SJSA1 (cell line): ENCODE results near the gene PDE4B. TPM values are rescaled to one million over a fixed set of nuclear protein-coding genes. Genes with fewer than 3 reads are reported as not detected.

Experiments
- DNase-seq, 2 experiments: peaks; one replicate each; pipeline ENCODE4 v3.0.0-alpha.2; 2015 to 2020; ENCODE audit warnings: low spot score in 2 of 2, low read depth in 1 of 2
- H3K27ac ChIP-seq: fragments of 250-450 bp; sonication (Bioruptor Pico); 2 replicates; pipeline ENCODE4 v1.5.1; 2020; ENCODE audit warnings: mild to moderate bottlenecking, moderate library complexity
- H3K27me3 ChIP-seq: fragments of 250-450 bp; sonication (Bioruptor Pico); replicated peaks from 2 replicates; pipeline ENCODE4 v1.5.1; 2020; ENCODE audit warnings: mild to moderate bottlenecking, moderate library complexity
- H3K36me3 ChIP-seq: fragments of 250-450 bp; sonication (Bioruptor Pico); 2 replicates; pipeline ENCODE4 v1.5.1; 2020; ENCODE audit warnings: mild to moderate bottlenecking
- H3K4me1 ChIP-seq: fragments of 250-450 bp; sonication (Bioruptor Pico); replicated peaks from 2 replicates; pipeline ENCODE4 v1.6.1; 2021; ENCODE audit warnings: mild to moderate bottlenecking
- H3K4me3 ChIP-seq: fragments of 250-450 bp; sonication (Bioruptor Pico); 2 replicates; pipeline ENCODE4 v1.5.1; 2020; ENCODE audit warnings: mild to moderate bottlenecking
- H3K9me3 ChIP-seq: fragments of 250-450 bp; sonication (Bioruptor Pico); replicated peaks from 2 replicates; pipeline ENCODE4 v1.5.1; 2020; ENCODE audit warnings: mild to moderate bottlenecking
- total RNA-seq: library from RNA; depleted of rRNA; stranded (reverse); fragments of >200 nt; shearing (Covaris generic); gene quantifications from 2 replicates; pipeline ENCODE4 v1.2.3, GENCODE V29; 2014

Gene PDE4B
- total RNA-seq, 1 experiment from 2014 or later, result 12.4 TPM

DNA sequence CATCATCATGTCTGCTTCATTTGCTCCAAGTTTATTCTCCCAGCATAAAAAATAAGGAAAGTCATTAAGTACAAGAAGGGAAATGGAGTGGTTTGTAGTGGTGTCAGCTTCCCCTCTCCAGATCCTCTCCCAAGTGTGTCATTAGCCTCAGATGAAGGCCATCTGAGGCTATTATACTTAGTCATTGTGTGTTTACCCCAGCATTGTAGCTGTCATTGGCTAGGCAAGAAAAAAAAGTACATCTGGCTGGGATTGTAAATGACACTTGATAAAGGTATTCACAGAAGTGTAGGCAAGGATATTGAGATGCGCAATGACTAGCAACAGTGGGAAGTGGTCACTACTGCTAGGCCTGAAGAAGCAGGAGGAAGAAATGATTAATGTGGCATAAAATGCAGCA, 424.3 kb downstream of the PDE4B start:
- Histone ChIP-seq H3K27ac (no peak overlapping the region), H3K9me3 (no peaks in the 10 kb centered on the region), H3K27me3 (no peaks in the 10 kb centered on the region), H3K4me1 (no peaks in the 10 kb centered on the region), H3K36me3 (no peaks in the 10 kb centered on the region), H3K4me3 (no peak overlapping the region)
- no peak for DNase-seq

DNA sequence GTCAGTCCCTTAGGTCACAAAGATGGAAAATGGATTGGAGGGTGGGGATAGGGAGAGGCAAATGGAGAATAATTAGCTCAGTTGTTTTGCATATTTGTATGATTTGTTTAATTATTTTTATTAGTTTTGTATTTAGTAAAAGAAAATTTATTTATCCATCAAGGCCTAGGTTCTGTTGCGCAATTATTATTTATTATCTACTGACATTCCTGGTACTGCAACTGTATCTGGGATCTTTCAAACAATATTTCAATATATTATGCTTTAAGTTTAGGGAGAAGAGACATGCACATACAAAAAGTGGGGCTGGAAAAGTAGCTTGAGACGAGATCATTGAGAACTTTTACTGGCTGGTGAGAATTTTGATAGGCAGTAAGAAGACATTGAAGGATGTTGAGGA, 424.9 kb downstream of the PDE4B start:
- Histone ChIP-seq H3K27me3 (no peaks in the 10 kb centered on the region), H3K36me3 (no peaks in the 10 kb centered on the region), H3K4me1 (no peaks in the 10 kb centered on the region), H3K9me3 (no peaks in the 10 kb centered on the region), H3K27ac (no peak overlapping the region), H3K4me3 (no peak overlapping the region)
- DNase-seq, result no peak

DNA sequence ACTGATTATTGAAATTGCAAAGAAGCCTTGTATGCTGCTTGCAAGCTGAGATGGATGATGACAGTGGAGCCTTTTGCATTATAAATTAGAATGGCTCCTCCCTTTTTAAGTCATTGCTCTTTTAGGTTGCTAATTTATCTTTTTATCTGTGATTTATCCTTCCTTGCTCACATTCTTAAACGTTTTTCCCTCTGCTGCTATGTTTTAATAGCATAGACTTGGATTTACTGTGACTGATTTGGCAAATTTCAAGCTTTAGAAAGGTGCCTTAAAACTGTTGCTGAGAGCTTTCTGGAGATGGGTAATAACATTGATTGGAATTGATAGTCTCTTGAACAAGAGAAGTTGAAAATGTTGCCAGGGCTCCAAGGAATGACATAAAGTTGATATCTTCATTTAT, 427.8 kb downstream of the PDE4B start:
- no peaks in the 10 kb centered on the region for H3K9me3 ChIP-seq
- no peaks in the 10 kb centered on the region for H3K4me1 ChIP-seq
- no peaks in the 10 kb centered on the region for H3K27me3 ChIP-seq
- H3K36me3 ChIP-seq, result no peaks in the 10 kb centered on the region
- H3K27ac ChIP-seq, result no peak overlapping the region
- no peak overlapping the region for H3K4me3 ChIP-seq
- no peak for DNase-seq

DNA sequence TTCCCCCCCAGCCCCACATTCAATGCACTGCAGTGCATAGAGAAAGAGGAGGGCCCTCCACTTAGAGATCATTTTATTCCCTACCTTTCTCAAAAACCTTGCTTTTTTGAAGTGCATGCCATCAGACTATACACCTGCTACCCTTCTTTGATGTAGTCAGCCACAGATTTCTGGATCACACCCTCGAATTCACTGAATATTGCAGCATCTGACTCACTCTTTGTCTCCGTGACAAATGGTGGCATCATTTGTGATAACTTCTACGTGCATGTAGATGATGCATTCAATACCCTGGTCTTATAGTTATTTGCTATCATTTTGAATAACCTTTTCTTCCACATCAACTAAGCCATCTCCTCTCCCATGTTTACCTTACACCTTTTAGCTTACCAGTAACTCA, 431.0 kb downstream of the PDE4B start:
- no peaks in the 10 kb centered on the region for H3K9me3 ChIP-seq
- no peak for DNase-seq
- no peak overlapping the region for H3K27ac ChIP-seq
- H3K4me3 ChIP-seq, result no peak overlapping the region
- H3K36me3 ChIP-seq, result no peaks in the 10 kb centered on the region
- H3K4me1 ChIP-seq, result no peaks in the 10 kb centered on the region
- H3K27me3 ChIP-seq, result no peaks in the 10 kb centered on the region

DNA sequence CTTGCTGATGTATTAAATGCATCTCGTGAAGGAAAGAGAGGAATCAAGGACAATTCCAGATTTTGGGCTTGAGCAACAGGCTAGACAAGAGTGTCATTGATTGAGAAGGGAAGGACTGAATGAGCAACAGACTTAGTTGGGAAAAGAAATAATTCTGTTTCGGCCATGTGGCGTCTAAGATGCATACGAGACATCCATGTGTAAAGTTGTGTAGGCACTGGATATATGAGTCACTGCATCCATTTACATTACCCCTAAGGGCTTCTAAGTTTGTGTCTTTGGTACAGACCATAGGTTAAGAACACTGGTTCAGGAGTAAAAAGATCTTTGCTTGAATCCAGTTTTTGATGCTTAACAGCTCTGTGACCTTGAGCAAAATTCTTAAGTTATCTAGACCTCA, 434.3 kb downstream of the PDE4B start:
- DNase-seq, result no peak
- Histone ChIP-seq H3K9me3 (no peaks in the 10 kb centered on the region), H3K4me1 (peaks cover 4% of the 10 kb centered on the region), H3K36me3 (no peaks in the 10 kb centered on the region), H3K27ac (no peak overlapping the region), H3K27me3 (no peaks in the 10 kb centered on the region), H3K4me3 (no peak overlapping the region)

DNA sequence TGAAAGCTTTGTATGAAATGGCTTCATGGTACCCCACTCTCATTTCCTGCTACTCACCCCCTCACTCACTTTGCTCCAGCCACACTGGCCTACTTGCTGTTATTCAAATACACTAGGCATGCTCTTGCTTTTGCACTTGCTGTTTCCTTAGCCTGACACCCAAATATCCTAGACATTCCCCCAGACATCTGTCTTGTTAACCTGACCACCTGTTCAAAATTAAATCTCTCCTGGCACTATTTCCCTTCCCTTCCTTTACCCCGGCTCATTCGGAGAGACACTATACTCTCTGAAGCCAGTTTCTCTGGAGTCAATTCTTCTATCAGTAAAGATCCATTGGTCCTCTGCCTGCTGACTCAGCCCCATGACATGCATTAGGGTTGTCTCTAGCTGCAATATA, 435.3 kb downstream of the PDE4B start:
- no peak for DNase-seq
- Histone ChIP-seq H3K27ac (no peak overlapping the region), H3K9me3 (no peaks in the 10 kb centered on the region)

GRCh38 chr1:66231217-66231616, 438.5 kb downstream of the PDE4B start:
- peaks cover 4% of the 10 kb centered on the region for H3K4me1 ChIP-seq
- H3K4me3 ChIP-seq, result no peak overlapping the region
- H3K27ac ChIP-seq, result no peak overlapping the region
- no peaks in the 10 kb centered on the region; the same call in 1 of the 2 replicates for H3K27me3 ChIP-seq
- no peaks in the 10 kb centered on the region for H3K36me3 ChIP-seq
- H3K9me3 ChIP-seq, result no peaks in the 10 kb centered on the region
- DNase-seq, result peak in 1 of 2 experiments; percentile 29

More for the DNA sequence above, 435.3 kb downstream of the PDE4B start:
- Histone ChIP-seq H3K36me3 (no peaks in the 10 kb centered on the region), H3K4me1 (peaks cover 4% of the 10 kb centered on the region), H3K4me3 (no peak overlapping the region), H3K27me3 (no peaks in the 10 kb centered on the region)

GRCh38 chr1:66231681-66232463, 439.2 kb downstream of the PDE4B start:
- DNase-seq, result no peak
- Histone ChIP-seq H3K36me3 (no peaks in the 10 kb centered on the region), H3K9me3 (no peaks in the 10 kb centered on the region), H3K27me3 (no peaks in the 10 kb centered on the region; the same call in 1 of the 2 replicates), H3K4me1 (peaks cover 4% of the 10 kb centered on the region), H3K27ac (no peak overlapping the region), H3K4me3 (no peak overlapping the region)

DNA sequence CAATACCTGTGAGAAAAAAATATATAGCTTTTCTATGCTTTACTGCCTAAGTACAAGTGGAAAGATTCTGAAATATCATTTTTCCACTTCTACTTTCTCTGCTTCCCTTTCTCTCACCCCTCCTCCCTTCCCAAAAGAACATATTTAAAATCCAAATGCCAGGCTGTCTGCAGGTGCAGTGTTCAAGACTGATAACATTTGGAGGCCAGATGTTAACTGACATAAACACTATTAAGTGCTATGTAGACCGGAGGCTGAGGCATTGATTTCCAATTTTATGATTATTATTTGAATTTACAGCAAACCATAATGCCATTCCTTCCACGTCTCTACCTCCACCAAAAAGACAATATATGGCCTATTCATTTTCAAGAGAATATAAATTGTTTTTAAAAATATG, 444.3 kb downstream of the PDE4B start:
- no peak overlapping the region for H3K4me3 ChIP-seq
- DNase-seq, result no peak
- no peak overlapping the region for H3K27ac ChIP-seq

DNA sequence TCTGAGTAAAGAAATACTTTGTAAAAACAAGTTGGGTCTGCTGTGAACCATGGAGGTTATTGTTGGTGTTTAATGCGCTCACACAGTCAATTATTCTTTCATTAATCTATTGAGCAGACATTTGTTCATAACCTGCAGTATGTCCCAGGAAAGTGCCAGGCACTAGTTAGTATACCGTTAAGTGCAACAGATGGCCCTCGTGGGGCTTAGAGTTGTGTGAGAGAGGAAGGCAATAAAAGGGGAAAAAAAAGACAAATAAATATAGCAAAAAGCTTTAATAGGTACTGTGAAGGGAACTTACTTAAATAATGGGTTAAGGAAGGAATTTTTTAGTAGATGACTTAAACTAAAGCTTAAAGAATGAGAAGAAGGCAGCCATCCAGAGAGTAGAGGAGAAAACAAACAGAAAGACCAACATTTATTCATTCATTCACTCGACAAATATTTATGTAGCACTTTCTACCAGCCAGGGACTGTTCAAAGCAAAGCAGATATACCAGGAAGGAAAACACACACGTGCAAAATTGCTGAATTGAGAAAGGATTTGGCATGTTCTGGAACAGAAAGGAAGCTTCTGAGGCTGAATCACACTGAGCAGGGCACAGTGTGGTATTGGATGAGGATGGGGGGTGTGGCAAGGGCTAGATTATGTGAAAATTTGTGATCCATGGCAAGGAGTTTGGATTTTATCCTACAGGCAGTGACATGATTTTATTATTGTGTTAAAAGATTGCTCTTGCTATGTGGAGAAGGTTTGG, 445.2 kb downstream of the PDE4B start:
- DNase-seq, result no peak
- H3K27ac ChIP-seq, result no peak overlapping the region

More for the DNA sequence above, 444.3 kb downstream of the PDE4B start:
- Histone ChIP-seq H3K4me1 (no peaks in the 10 kb centered on the region; the same call in 1 of the 2 replicates), H3K27me3 (no peaks in the 10 kb centered on the region; the same call in 1 of the 2 replicates), H3K9me3 (no peaks in the 10 kb centered on the region), H3K36me3 (no peaks in the 10 kb centered on the region)

DNA sequence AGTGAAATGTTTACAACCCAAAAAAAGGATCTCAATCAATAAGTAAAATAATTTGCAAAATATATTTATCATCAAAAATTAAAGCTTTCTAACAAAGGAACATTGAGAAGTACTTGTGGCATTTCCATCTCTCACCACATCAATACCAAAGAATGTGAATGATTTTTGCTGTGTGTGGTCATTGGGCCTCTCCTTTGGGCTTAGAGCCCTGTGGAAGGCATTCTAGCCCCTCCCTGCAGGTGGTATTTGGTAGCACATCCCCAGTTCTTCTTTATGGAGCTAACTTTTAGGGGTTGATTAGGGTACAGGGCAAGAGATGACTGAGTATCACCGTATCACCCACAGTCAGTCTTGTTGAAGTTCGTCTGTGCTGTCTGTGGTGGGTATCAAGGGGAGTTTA, 447.1 kb downstream of the PDE4B start:
- no peak overlapping the region for H3K27ac ChIP-seq
- no peaks in the 10 kb centered on the region for H3K9me3 ChIP-seq
- peaks cover 18% of the 10 kb centered on the region for H3K4me1 ChIP-seq
- DNase-seq, result no peak
- H3K27me3 ChIP-seq, result no peaks in the 10 kb centered on the region; the same call in 1 of the 2 replicates
- no peaks in the 10 kb centered on the region for H3K36me3 ChIP-seq
- H3K4me3 ChIP-seq, result no peak overlapping the region

More for the DNA sequence above, 445.2 kb downstream of the PDE4B start:
- Histone ChIP-seq H3K27me3 (no peaks in the 10 kb centered on the region; the same call in 1 of the 2 replicates), H3K4me3 (no peak overlapping the region), H3K36me3 (no peaks in the 10 kb centered on the region), H3K4me1 (peaks cover 2% of the 10 kb centered on the region), H3K9me3 (no peaks in the 10 kb centered on the region)

- DNase-seq, result no peak
- Histone ChIP-seq H3K4me3 (no peak overlapping the region), H3K9me3 (no peaks in the 10 kb centered on the region), H3K36me3 (no peaks in the 10 kb centered on the region), H3K27me3 (no peaks in the 10 kb centered on the region; the same call in 1 of the 2 replicates), H3K27ac (no peak overlapping the region), H3K4me1 (peaks cover 18% of the 10 kb centered on the region)
Measured at GRCh38 chr1:66240491-66241484, 448.1 kb downstream of the PDE4B start.
